Measurements from ENCODE around the gene MLH3.

Gene MLH3

DNA sequence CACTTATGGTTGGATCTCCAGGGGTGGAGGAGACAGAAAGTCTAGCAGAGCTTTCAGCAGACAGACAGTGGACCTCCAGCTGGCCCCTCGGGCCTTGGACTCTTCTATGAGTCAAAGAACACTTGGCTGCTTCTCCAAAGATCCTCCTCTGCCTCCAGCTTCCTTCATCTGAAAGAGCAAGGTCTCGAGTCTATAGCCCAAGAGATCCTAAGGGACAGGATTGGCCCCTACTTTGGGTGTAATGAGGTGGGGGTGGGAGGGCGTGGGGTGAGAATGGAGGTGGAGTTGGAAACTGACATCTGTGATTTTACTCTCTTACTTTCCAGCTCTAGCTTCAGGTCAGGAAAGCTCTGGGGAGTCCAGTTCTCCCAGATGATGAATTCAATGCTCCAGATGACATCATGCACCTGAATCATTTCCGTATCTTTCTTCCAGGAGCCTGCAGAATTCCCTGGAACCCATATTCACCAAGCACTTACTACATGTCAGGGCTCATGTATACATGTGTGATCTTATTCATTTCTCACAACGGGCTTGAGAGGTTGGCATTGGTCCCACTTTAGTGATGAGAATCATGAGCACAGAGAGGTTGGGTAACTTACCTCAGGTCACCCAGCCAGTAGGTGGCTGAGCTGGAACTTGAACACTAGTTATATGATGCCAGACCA is 85.6 kb downstream of the MLH3 start:
- DNase-seq (ENCODE audit: low spot score), result no peak

DNA sequence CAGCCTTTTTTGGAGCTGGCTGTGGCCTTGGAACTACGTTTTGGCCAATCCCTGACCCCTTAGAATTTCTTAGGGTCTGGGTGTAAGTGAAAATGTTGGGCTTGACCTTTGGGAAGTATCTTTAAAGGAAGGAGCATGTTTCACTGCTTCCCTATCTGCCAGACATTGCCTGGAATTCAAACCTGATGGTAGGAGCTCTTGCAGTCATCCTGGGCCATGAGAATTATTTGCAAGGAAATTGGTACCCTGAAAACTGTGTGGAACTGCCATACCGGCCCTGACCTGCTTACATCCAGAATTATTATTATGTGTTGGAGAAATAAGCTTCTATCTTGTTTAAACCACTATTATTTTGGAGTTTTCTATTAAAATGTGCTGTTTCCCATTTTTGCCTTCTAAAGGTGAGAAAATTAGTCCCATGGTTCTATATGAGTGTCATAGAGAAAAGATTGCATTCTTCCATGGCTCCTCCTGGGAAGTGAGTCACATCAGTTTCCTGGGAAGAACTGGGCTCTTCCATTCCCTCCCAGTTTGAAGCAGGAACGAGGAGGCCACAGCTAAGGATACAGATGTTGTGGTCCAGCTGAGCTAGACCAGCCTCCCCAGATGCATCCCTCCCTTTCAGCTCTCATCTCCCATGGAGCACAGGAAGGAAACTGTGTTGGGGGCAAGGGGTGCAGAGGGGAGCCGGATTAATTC is 86.3 kb downstream of the MLH3 start:
- DNase-seq (ENCODE audit: low spot score), result peak; percentile 68
